ENCODE measurements around the gene CDH23. TPM values are rescaled to one million over a fixed set of nuclear protein-coding genes. Genes with fewer than 3 reads are reported as not detected.

Gene CDH23
- total RNA-seq, 2 donors from 2014 or later, result 4.7 to 8.0 TPM

GRCh38 chr10:71718165-71718698 lies 321.5 kb downstream of the CDH23 start:
- peak in 1 of 2 donors; percentile 5 for ATAC-seq
- no peak for DNase-seq
- intact Hi-C loops (cut with DNase I), result no loop called here

- intact Hi-C loops (cut with DNase I), result no loop called here
- ATAC-seq (peak; percentile 53 to 65), DNase-seq (peak; percentile 73)
These were observed 322.3 kb downstream of the CDH23 start for GRCh38 chr10:71719042-71719441.

- ATAC-seq (no peak), DNase-seq (no peak)
- intact Hi-C loops (cut with DNase I), result no loop called here
These were observed 322.9 kb downstream of the CDH23 start, which contains the start of gene C10orf105 for GRCh38 chr10:71719464-71720201. Gene C10orf105, minus strand, starts transcription at chr10:71719778. Its CDS starts 3,441 bp downstream, at chr10:71716337.

- DNase-seq (no peak), ATAC-seq (peak in 1 of 2 donors; percentile 6)
- intact Hi-C loops (cut with DNase I), result no loop called here
These were observed 323.6 kb downstream of the CDH23 start for GRCh38 chr10:71720288-71720687.

GRCh38 chr10:71721313-71721712 lies 324.6 kb downstream of the CDH23 start:
- no peak for DNase-seq
- intact Hi-C loops (cut with DNase I), result no loop called here
- no peak for ATAC-seq

GRCh38 chr10:71722849-71723248 lies 326.1 kb downstream of the CDH23 start:
- DNase-seq (no peak), ATAC-seq (no peak)
- intact Hi-C loops (cut with DNase I), result no loop called here

- DNase-seq (no peak), ATAC-seq (no peak)
- intact Hi-C loops (cut with DNase I), result no loop called here
These were observed 326.6 kb downstream of the CDH23 start for GRCh38 chr10:71723311-71723710.

GRCh38 chr10:71724539-71724938 lies 327.8 kb downstream of the CDH23 start:
- no peak for ATAC-seq
- no peak for DNase-seq
- intact Hi-C loops (cut with DNase I), result no loop called here

- intact Hi-C loops (cut with DNase I), result no loop called here
- ATAC-seq, result no peak
- DNase-seq, result no peak
These were observed 328.5 kb downstream of the CDH23 start for GRCh38 chr10:71725249-71725648.

GRCh38 chr10:71725998-71726579 lies 329.4 kb downstream of the CDH23 start:
- intact Hi-C loops (cut with DNase I), result no loop called here

GRCh38 chr10:71726580-71727104 lies 329.9 kb downstream of the CDH23 start:
- intact Hi-C loops (cut with DNase I), result no loop called here
- no peak for DNase-seq
- no peak for ATAC-seq

More at GRCh38 chr10:71725998-71726579, 329.4 kb downstream of the CDH23 start:
- no peak for DNase-seq
- no peak for ATAC-seq

GRCh38 chr10:71727105-71727737 lies 330.5 kb downstream of the CDH23 start:
- no peak for DNase-seq
- intact Hi-C loops (cut with DNase I), result no loop called here

GRCh38 chr10:71727738-71728737 lies 331.3 kb downstream of the CDH23 start:
- ATAC-seq (peak; percentile 58 to 75), DNase-seq (peak; percentile 66)
- intact Hi-C loops (cut with DNase I), result no loop called here

More at GRCh38 chr10:71727105-71727737, 330.5 kb downstream of the CDH23 start:
- peak in 1 of 2 donors; percentile 3 for ATAC-seq

- ATAC-seq (peak in 1 of 2 donors; percentile 48), DNase-seq (peak; percentile 64)
- intact Hi-C loops (cut with DNase I), result no loop called here
These were observed 332.5 kb downstream of the CDH23 start for GRCh38 chr10:71729161-71729636.

- DNase-seq, result no peak
- ATAC-seq, result no peak
- intact Hi-C loops (cut with DNase I), result no loop called here
These were observed 335.1 kb downstream of the CDH23 start for GRCh38 chr10:71731791-71732190.

- intact Hi-C loops (cut with DNase I), result no loop called here
- ATAC-seq (no peak), DNase-seq (no peak)
These were observed 338.1 kb downstream of the CDH23 start for GRCh38 chr10:71734797-71735196.

- intact Hi-C loops (cut with DNase I), result no loop called here
- ATAC-seq (peak; percentile 29 to 48), DNase-seq (no peak)
These were observed 339.2 kb downstream of the CDH23 start for GRCh38 chr10:71735709-71736569.
